GM12878 (cell line): ENCODE data around the gene SETD7. TPM values are rescaled to one million over a fixed set of nuclear protein-coding genes. Genes with fewer than 3 reads are reported as not detected.

ENCODE experiments used
- ATAC-seq: fragments of 200-7000 bp; cut with Tn5 transposase; 3 replicates; pipeline ENCODE4 v1.9.1; 2020; ENCODE audit warnings: mild to moderate bottlenecking, moderate library complexity
- BruUV-seq: library from RNA; stranded (reverse); fragments of 400-500 nt; replicated peaks from 2 replicates; lab custom pipeline; 2021; lab: Mats Ljungman, UMichigan
- CTCF ChIA-PET: fragments of 300-600 bp; sonication (Branson Sonifier 250); formaldehyde crosslinking; extraction: SDS; loops from one replicate; lab custom pipeline; 2021; ENCODE audit warnings: inconsistent platforms; lab: Yijun Ruan, JAX
- POLR2A ChIA-PET: fragments of 350-600 bp; formaldehyde crosslinking; extraction: SDS; loops from one replicate; lab custom pipeline; 2021; ENCODE audit warnings: inconsistent platforms; lab: Charles Lee
- RAD21 ChIA-PET: fragments of 300-600 bp; sonication (Branson Sonifier 250); formaldehyde crosslinking; loops from one replicate; lab custom pipeline; 2023; ENCODE audit warnings: antibody characterized with exemption; ENCODE audit not compliant: unreplicated experiment; lab: Charles Lee
- SMC1A ChIA-PET: fragments of 300-600 bp; sonication (Branson Sonifier 250); formaldehyde crosslinking; loops from one replicate; lab custom pipeline; 2023; ENCODE audit not compliant: unreplicated experiment, uncharacterized antibody; lab: Charles Lee
- DNase-seq: peaks from one replicate; pipeline ENCODE4 v3.0.0-alpha.2; 2011; ENCODE audit warnings: low read depth, low spot score
- FAIRE-seq: peaks from 3 replicates; lab custom pipeline; 2011; peaks lifted over from hg19 to GRCh38; lab: Jason Lieb, UNC
- H2AFZ ChIP-seq: 2 replicates; pipeline ENCODE4 v1.6.0; 2011; ENCODE audit warnings: low read depth, low read length, control low read depth; ENCODE audit not compliant: control insufficient read depth
- H3K27ac ChIP-seq: 2 replicates; pipeline ENCODE4 v1.5.1; 2011; ENCODE audit warnings: control low read depth; ENCODE audit not compliant: control insufficient read depth, insufficient read depth
- H3K27me3 ChIP-seq, 2 experiments: replicated peaks in 1 of 2; 2 replicates each; pipeline versions ENCODE4 v1.6.0 to v1.6.1; 2011; ENCODE audit warnings: low read length in 1 of 2; ENCODE audit not compliant: control insufficient read depth in 2 of 2, insufficient read depth in 2 of 2
- H3K36me3 ChIP-seq, 2 experiments: 2 replicates each; pipeline ENCODE4 v1.5.1; 2011; ENCODE audit warnings: low read length in 1 of 2; ENCODE audit not compliant: control insufficient read depth in 2 of 2, insufficient read depth in 2 of 2
- H3K4me1 ChIP-seq: 2 replicates; pipeline ENCODE4 v1.6.1; 2011; ENCODE audit warnings: mild to moderate bottlenecking, low read length, moderate library complexity, mixed read lengths; ENCODE audit not compliant: control insufficient read depth, insufficient read depth
- H3K4me2 ChIP-seq: 2 replicates; pipeline ENCODE4 v1.6.0; 2011; ENCODE audit warnings: control low read depth; ENCODE audit not compliant: control insufficient read depth, insufficient read depth
- H3K4me3 ChIP-seq: fragments of 200-600 bp; sonication (generic); 2 replicates; pipeline ENCODE4 v1.5.1; 2016
- H3K79me2 ChIP-seq: 2 replicates; pipeline ENCODE4 v1.6.0; 2011; ENCODE audit warnings: low read length; ENCODE audit not compliant: control insufficient read depth, insufficient read depth
- H3K9ac ChIP-seq: 2 replicates; pipeline ENCODE4 v1.8.0; 2011; ENCODE audit warnings: low read length, control low read depth, mixed read lengths; ENCODE audit not compliant: control insufficient read depth, insufficient read depth
- H3K9me3 ChIP-seq: replicated peaks from 3 replicates; pipeline ENCODE4 v1.5.1; 2011; ENCODE audit warnings: mild to moderate bottlenecking, low read length; ENCODE audit not compliant: control insufficient read depth, insufficient read depth
- H4K20me1 ChIP-seq: 2 replicates; pipeline ENCODE4 v1.6.0; 2011; ENCODE audit not compliant: control insufficient read depth, insufficient read depth
- ASH2L ChIP-seq: fragments of 300-600, 200-600 bp; sonication (generic); IDR thresholded peaks from 2 replicates; pipeline ENCODE4 v1.6.1; 2017; ENCODE audit warnings: low read depth, mild to moderate bottlenecking, borderline replicate concordance
- ETV6 ChIP-seq, 2 experiments: fragments of 450-650 bp in 1 of 2; IDR thresholded peaks in 1 of 2; conservative IDR thresholded peaks in 1 of 2; 2 replicates each; pipeline ENCODE4 v1.6.1; 2014; ENCODE audit warnings: antibody characterized with exemption in 1 of 2, borderline replicate concordance in 1 of 2, low read depth in 1 of 2, mild to moderate bottlenecking in 1 of 2, moderate library complexity in 1 of 2
- SRF ChIP-seq, 2 experiments: IDR thresholded peaks; 2 replicates each; pipeline ENCODE4 v1.6.1; 2011; ENCODE audit warnings: low read depth in 2 of 2, low read length in 2 of 2, mild to moderate bottlenecking in 1 of 2, moderate library complexity in 1 of 2
- STAT3 ChIP-seq: IDR thresholded peaks from 2 replicates; pipeline ENCODE4 v1.6.1; 2011; ENCODE audit warnings: low read depth, low read length, improper control_type of control experiment
- SUZ12 ChIP-seq: fragments of 200-600 bp; sonication (generic); IDR thresholded peaks from one replicate; pipeline ENCODE4 v1.6.1; 2018; ENCODE audit warnings: antibody characterized with exemption, mild to moderate bottlenecking; ENCODE audit not compliant: unreplicated experiment
- WGBS: methylation state at CpG from one replicate; pipeline ENCODE4 v1.1.6; 2016; ENCODE audit warnings: low lambda C conversion rate; ENCODE audit not compliant: insufficient replicate concordance, insufficient coverage; ENCODE audit errors: missing lambda C conversion rate; 5-methylcytosine and 5-hydroxymethylcytosine counted together
- in situ Hi-C: fragments of 300-500 bp; cut with MboI; formaldehyde crosslinking; loops from 9 replicates; pipeline ENCODE4 v1.14.3; 2018; ENCODE audit warnings: mixed read lengths
- intact Hi-C: fragments of 100-400 bp; cut with micrococcal nuclease; formaldehyde crosslinking; loops from one replicate; pipeline ENCODE4 v1.14.2; 2022; ENCODE audit not compliant: unreplicated experiment
- polyA plus RNA-seq, 11 experiments: library from polyadenylated mRNA; depleted of rRNA in 4 of 11; unstranded in 6 of 11; stranded (reverse) in 5 of 11; fragments of >200 nt; fragmentation: Nextera tagmentation in 4 of 11; fragmentation: Illumina TruSeq in 1 of 11; extraction: Ambion mirVana in 4 of 11; extraction: Trizol in 1 of 11; gene quantifications; 1 replicate in 1 of 11; 2 replicates in 10 of 11; pipeline versions ENCODE4 v1.2.1 to v1.2.3, GENCODE V29; 2011 to 2016; ENCODE audit warnings: inconsistent platforms in 2 of 11, missing spikeins in 2 of 11, low read depth in 1 of 11
- total RNA-seq, 4 experiments: library from RNA; depleted of rRNA in 3 of 4; stranded (reverse); fragments of >200 nt in 3 of 4; fragmentation: Illumina TruSeq in 1 of 4; extraction: Trizol in 1 of 4; gene quantifications; 2 replicates each; pipeline versions ENCODE4 v1.2.1 to v1.2.3, GENCODE V29; 2013 to 2021
- TF ChIP-seq, protein P1 (sequence below): IDR thresholded peaks from 2 replicates; pipeline ENCODE4 v1.6.1; 2012; ENCODE audit warnings: improper control_type of control experiment, low read depth, low read length; ENCODE audit not compliant: insufficient replicate concordance

The SETD7 gene
- total and polyA plus RNA-seq, 10 of the 15 experiments (the other 5 are each of a cell fraction or from before 2014, with no cell fraction given): 0.03 to 0.82 (median 0.44) TPM

GRCh38 chr4:139562839-139563238 lies 6.8 kb upstream of the SETD7 start (continued):
- TF ChIP-seq, protein P1, sequence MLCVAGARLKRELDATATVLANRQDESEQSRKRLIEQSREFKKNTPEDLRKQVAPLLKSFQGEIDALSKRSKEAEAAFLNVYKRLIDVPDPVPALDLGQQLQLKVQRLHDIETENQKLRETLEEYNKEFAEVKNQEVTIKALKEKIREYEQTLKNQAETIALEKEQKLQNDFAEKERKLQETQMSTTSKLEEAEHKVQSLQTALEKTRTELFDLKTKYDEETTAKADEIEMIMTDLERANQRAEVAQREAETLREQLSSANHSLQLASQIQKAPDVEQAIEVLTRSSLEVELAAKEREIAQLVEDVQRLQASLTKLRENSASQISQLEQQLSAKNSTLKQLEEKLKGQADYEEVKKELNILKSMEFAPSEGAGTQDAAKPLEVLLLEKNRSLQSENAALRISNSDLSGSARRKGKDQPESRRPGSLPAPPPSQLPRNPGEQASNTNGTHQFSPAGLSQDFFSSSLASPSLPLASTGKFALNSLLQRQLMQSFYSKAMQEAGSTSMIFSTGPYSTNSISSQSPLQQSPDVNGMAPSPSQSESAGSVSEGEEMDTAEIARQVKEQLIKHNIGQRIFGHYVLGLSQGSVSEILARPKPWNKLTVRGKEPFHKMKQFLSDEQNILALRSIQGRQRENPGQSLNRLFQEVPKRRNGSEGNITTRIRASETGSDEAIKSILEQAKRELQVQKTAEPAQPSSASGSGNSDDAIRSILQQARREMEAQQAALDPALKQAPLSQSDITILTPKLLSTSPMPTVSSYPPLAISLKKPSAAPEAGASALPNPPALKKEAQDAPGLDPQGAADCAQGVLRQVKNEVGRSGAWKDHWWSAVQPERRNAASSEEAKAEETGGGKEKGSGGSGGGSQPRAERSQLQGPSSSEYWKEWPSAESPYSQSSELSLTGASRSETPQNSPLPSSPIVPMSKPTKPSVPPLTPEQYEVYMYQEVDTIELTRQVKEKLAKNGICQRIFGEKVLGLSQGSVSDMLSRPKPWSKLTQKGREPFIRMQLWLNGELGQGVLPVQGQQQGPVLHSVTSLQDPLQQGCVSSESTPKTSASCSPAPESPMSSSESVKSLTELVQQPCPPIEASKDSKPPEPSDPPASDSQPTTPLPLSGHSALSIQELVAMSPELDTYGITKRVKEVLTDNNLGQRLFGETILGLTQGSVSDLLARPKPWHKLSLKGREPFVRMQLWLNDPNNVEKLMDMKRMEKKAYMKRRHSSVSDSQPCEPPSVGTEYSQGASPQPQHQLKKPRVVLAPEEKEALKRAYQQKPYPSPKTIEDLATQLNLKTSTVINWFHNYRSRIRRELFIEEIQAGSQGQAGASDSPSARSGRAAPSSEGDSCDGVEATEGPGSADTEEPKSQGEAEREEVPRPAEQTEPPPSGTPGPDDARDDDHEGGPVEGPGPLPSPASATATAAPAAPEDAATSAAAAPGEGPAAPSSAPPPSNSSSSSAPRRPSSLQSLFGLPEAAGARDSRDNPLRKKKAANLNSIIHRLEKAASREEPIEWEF: no peak
- no peak for TF ChIP-seq SUZ12
- TF ChIP-seq SRF (IDR thresholded peaks at IDR 0.05; ENCODE audit: low read depth in 2 of 2, low read length in 2 of 2): no peak
- TF ChIP-seq ASH2L: no peak

DNA sequence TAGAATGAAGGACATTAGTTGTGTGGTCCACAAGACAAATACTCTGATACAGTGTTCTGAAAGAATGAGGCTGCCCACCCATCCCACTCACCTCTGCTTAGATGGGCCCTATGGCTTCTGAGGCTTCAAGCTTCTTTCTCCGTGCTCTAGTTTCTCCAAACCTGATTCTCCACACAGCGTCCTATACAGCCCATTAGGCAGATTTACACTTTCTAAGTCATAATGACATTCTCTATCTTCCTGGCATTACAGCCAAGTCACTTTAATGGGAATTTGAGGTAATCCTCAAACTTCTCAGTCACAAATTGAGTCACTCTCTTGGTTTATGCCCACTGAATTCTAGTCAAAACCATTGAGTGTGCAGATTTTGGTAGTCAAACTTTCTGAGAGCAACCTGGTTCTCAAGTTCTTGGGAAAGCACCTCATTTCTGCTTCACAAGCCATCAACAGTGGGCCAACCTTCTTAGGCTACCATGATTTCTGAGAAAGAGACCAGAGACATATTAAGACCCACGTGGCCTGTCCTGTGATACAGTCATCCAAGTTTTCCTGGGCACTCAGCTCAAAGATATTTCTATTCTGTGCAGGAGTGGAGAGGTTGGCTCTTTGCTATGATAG lies 6.2 kb upstream of the SETD7 start:
- no peak for TF ChIP-seq ETV6 (conservative IDR thresholded peaks at IDR 0.05 in 1 of 2, IDR thresholded peaks at IDR 0.05 in 1 of 2; ENCODE audit: borderline replicate concordance in 1 of 2, low read depth in 1 of 2)
- TF ChIP-seq STAT3: no peak
- FAIRE-seq: no peak
- WGBS: 22% methylated on average over 3 of the region's 3 CpGs

More for the DNA sequence above, 6.2 kb upstream of the SETD7 start:
- ATAC-seq: no peak
- SMC1A ChIA-PET: interaction anchor here (0.6 kb wide), 1 partner anchor 32 kb away, joined by 3 read pairs; no protein-coding TSS in a partner anchor
- CTCF ChIA-PET: interaction anchor here (0.9 kb wide), 1 partner anchor 105 kb away, joined by 3 read pairs; no protein-coding TSS in a partner anchor
- Histone ChIP-seq H3K9ac (no peak overlapping the region), H3K79me2 (no peaks in the 10 kb centered on the region), H3K4me2 (no peak overlapping the region), H4K20me1 (no peaks in the 10 kb centered on the region), H3K9me3 (no peaks in the 10 kb centered on the region; the same call in 2 of the 3 replicates), H2AFZ (no peak overlapping the region), H3K27me3 (peaks cover 8 to 11% of the 10 kb centered on the region in 2 experiments), H3K4me1 (no peaks in the 10 kb centered on the region), H3K4me3 (no peak overlapping the region), H3K27ac (no peak overlapping the region), H3K36me3 (no peaks in the 10 kb centered on the region)
- RAD21 ChIA-PET: no interaction called here
- POLR2A ChIA-PET: no interaction called here
- DNase-seq: no peak
- intact Hi-C loops (no loop called here), in situ Hi-C loops (no loop called here)
- BruUV-seq: no TSS peak
